G401 (cell line): ENCODE results near the gene CAMTA1. TPM values are rescaled to one million over a fixed set of nuclear protein-coding genes. Genes with fewer than 3 reads are reported as not detected.
A peak's percentile ranks its signal among the peaks of the same experiment; 100 is the strongest.

Source experiments
- DNase-seq: peaks from one replicate; pipeline ENCODE4 v3.0.0-alpha.2; 2015; ENCODE audit warnings: low spot score
- in situ Hi-C: cut with HindIII; loops from 2 replicates; pipeline ENCODE4 v1.10.0; 2016; ENCODE audit warnings: low sequenced_read_pairs, mixed read lengths
- total RNA-seq: library from RNA; depleted of rRNA; stranded (reverse); fragments of >200 nt; shearing (Covaris generic); gene quantifications from 2 replicates; pipeline ENCODE4 v1.2.3, GENCODE V29; 2014

CAMTA1 gene
- total RNA-seq, 1 experiment from 2014 or later, result 137 TPM

DNA sequence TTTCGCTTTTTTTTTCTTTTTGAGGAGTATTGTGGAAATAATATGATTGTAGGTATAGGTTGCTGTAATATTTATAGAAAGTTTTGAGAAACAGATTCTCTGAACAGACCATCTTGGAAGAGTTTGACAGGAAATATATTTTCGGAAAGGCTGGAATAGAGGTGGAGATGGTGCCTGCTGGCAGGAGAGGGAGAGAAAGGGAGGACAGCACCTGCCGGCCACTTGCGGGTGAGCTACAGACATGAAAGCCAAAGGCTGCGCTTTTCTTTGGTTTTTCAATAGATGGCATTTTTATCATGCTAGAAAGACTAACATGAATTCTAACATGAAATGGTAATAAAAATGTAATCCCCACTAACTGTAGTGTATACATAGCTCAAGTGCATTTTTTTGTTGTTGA, 82.1 kb downstream of the CAMTA1 start:
- in situ Hi-C loops, result no loop called here
- DNase-seq, result no peak

GRCh38 chr1:6867729-6868659, 82.7 kb downstream of the CAMTA1 start:
- in situ Hi-C loops, result no loop called here
- DNase-seq, result no peak

GRCh38 chr1:6868660-6869380, 83.6 kb downstream of the CAMTA1 start:
- in situ Hi-C loops, result no loop called here
- DNase-seq, result peak; percentile 17

GRCh38 chr1:6869545-6869944, 84.3 kb downstream of the CAMTA1 start:
- no peak for DNase-seq
- in situ Hi-C loops, result no loop called here

DNA sequence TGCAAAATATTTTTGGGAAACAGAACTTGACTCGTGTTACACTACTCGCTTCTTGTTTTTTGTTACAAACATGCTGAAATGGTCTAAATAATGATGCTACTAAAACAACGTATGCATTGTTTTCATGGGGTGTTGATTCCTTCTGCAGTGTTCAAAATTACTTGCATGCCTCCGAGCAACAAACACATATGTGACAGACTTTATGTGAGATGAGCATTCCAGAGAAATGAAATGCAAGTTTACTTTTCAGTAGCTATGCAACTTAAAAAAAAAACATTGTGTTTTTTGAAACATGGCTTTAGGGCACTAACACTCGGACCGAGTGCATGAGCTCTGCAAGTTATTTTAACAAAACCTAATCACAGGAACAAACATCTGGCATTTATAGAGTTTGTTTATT, 84.8 kb downstream of the CAMTA1 start:
- in situ Hi-C loops, result no loop called here
- DNase-seq, result no peak

- DNase-seq, result no peak
- in situ Hi-C loops, result no loop called here
These were observed 85.3 kb downstream of the CAMTA1 start for GRCh38 chr1:6870571-6870970.

DNA sequence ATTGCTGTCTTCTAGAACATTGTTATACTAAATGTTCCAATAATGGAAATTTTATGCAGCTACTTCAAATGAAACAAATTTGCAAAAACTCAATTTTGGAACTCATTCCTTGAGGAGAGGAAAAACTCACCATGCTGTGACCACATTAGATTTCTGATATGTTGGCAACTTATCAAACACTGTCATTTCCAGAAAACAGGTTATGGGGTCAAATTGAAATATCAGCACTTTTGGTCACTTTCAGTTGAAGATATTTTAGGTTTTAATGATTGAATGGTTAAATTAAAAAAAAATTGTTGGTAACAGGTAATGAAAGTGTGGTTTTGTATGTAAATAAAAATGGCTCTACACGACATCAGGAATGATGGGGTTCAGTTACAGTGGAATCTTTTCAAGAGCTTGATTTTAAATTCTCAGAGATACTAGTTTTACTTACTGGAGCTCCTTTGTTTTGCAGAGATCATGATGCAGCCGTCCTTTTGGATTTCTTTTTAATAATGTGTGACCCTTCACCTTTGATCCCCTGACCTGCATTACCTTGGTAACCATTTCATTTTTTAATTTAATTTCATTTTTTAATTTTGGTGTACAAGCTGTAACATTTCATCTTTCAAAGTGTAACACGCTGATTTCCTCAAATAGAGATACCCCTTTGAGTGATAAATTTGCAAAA, 86.2 kb downstream of the CAMTA1 start:
- in situ Hi-C loops, result no loop called here
- DNase-seq, result no peak

- in situ Hi-C loops, result no loop called here
- DNase-seq, result no peak
These were observed 87.5 kb downstream of the CAMTA1 start for GRCh38 chr1:6872573-6873261.

DNA sequence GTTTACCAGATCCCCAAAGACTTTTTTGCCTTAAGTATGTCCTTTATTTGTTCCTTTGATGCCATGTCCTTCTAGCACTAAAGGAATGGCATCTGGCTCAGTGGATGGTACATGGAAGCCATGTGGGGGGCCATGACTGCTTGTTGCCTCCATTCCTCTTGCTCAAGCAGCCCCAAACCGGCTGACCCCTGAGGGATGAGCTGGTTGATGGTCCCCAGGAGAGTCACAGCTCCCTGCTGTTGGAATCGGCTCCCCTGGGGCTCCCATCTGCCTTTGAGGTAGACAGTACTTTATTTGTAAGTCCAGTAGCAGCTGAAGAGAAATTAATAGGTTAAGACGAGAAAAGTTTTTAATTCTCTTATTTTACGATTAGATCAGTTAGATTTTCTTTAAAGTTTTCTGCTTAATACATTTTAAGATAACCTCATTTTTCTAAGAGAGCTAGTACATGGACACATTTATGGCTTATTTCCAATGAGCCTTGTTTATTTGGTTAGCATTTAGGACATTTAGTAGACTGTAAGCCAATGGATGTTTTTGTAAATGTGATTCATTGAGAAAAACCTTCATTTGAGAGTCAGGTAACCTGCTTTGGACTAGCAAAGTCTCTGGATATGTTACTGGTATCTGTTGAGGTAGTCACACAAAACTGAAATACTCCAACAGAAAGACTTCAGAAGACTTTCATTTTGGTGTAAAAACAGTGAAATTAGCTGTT, 88.2 kb downstream of the CAMTA1 start:
- in situ Hi-C loops, result no loop called here
- no peak for DNase-seq

DNA sequence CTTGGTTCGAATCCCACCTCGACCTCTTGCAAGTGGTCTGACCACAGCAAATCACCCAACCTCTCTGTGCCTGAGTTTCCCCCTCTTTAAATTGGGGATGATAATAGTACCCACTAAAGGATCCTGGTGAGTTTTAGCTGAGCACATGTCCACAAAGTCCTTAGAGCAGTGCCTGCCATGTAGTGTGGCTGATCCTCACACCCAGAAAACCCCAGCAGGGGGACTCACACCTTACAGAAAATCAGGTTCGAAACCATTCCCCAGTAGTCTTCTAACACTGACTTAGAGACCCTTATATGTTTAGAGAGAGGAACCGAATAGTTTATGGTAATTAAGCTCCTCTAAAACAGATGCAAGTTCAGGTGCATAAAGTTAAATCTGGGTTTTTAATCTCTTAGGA, 89.0 kb downstream of the CAMTA1 start:
- in situ Hi-C loops, result no loop called here
- no peak for DNase-seq

GRCh38 chr1:6880951-6881690, 95.9 kb downstream of the CAMTA1 start:
- no peak for DNase-seq
- in situ Hi-C loops, result no loop called here

DNA sequence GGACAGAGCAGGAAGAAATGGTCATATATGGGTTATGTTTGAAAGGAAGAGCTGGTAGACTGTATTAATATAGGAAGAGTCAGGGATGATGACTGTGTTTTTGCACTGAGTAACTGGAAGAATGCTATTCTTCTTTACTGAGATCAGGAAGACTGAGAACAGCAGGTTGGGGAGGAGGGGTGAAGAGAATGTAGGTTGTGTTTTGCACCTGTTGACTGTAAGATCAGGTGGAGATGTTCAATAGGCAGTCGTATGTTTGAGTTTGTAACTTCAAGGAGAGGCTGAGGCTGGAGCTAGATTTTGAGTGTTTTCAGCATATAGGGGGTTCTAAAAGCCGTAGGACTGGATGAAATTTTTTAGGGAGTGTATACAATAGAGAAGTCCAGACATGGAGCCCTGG, 97.2 kb downstream of the CAMTA1 start:
- no peak for DNase-seq
- in situ Hi-C loops, result no loop called here

GRCh38 chr1:6884652-6885153, 99.4 kb downstream of the CAMTA1 start:
- no peak for DNase-seq
- in situ Hi-C loops, result no loop called here

DNA sequence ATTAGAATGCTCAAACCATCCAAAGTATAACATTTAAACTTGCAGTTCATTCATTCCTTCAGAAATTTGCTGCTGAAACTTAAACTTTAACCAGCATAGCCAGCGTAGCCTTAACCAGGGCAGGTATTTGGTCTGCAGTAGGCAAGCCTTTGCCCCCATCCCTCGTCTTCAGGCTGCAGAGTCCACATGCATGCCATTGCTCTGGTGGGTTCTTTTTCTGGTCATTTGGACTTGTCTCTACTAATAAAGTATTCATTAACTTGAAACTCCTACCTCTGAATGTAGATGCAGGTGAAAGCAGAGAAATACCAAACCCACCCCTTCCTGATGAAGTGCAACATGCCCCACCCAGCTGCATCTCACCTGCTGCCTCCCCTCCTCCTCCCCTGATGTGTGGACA, 100.2 kb downstream of the CAMTA1 start:
- no peak for DNase-seq
- in situ Hi-C loops, result no loop called here

DNA sequence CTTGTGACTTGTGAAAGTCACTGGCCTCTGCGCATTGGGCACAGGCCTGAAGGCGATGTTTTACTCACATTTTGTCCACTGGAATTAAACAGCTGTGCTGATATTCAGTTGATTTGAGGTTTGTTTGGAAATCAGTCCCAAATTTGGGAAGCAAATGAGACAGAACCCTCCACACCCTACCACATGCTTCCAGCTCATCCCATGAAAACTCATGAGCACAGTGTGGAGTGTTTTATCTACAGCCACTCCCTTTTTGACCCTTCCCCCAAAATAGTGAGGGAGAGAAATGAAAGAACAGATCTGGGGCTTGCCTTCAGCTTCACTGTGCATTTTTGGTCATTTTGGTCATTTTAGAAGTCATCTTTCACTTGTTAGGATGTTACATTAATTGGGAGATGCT, 101.3 kb downstream of the CAMTA1 start:
- DNase-seq, result no peak
- in situ Hi-C loops, result no loop called here

GRCh38 chr1:6888268-6888667, 103.0 kb downstream of the CAMTA1 start:
- DNase-seq, result no peak
- in situ Hi-C loops, result no loop called here

DNA sequence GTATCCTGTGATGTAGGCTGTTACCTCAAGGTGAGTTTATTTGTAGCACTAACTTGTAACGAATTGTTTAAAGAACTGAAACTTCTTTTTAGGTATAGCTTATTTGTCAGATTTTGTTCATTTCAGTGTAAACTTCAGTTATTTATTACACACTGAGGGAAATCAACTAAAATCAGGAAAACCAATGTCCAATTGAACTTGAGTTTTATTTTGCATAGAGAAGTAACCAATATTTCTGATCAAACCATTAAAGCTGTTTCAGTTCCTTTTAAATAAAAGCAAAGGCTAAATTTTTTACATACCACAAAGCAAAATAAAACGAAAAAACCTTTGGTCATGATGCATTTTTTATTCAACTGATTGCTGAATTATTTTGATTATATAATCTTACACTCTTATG, 103.6 kb downstream of the CAMTA1 start:
- DNase-seq, result no peak
- in situ Hi-C loops, result no loop called here

GRCh38 chr1:6889875-6890480, 104.7 kb downstream of the CAMTA1 start:
- in situ Hi-C loops, result no loop called here
- peak; percentile 73 for DNase-seq
